GM18498 (cell line): ENCODE results near the gene MGAT5.

Experiments used
- ATAC-seq: cut with Tn5 transposase; IDR thresholded peaks from one replicate; pipeline ENCODE4 v1.9.1; 2021; ENCODE audit warnings: mild to moderate bottlenecking, moderate library complexity; ENCODE audit not compliant: unreplicated experiment

Gene MGAT5

DNA sequence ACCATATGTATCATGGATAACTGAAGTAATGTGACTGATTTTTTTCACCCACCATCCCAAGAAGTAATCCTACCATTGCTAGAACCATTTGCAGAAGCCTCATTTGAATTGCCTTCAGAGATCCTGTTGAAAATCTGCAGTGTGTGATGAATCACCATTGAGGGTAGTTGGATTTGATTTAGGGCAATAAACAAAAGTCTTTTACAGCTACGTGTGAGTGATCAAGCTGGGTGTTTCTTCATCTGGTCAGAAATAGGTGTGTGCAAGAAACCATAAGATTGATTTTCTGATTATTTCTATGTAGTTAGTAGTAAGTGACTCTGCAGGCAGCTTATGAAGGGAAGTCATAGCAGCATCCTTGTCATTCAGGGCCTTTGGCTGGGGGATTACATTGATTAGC, 159.6 kb downstream of the MGAT5 start:
- no peak for ATAC-seq

DNA sequence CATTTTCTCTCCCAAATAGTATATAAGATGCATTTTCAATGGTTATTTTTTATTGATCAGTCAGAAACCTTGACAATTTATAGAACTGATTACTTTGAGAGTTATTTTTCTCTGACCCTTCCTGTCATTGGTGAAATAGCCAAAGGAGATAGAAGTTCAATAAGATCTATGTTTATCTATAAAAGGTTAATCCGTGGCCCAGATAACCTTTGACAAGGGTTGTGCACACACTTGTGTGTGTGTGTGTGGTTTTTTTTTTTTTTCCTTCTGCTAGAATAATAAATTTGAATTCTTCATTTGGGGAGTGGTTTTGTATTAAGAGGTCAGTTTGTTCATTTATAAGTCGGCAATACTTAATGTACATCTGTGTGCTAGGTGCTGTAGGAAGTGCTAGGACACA, 160.0 kb downstream of the MGAT5 start:
- no peak for ATAC-seq

DNA sequence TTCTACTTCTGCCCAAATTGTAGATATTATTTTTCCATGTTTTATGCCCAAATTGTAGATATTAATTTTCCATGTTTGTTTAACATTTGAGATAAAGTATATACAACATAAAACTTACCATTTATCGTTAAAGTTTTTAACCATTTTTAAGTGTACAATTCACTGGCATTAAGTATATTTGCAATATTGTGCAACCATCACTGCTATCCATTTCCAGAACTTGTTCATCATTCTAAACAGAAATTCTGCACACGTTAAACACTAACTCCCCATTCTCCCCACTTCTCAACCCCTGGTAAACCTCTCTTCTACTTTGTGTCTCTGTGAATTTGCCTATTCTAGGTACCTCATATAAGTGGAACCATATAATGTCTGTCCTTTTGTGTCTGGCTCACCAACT, 162.1 kb downstream of the MGAT5 start:
- ATAC-seq, result no peak

DNA sequence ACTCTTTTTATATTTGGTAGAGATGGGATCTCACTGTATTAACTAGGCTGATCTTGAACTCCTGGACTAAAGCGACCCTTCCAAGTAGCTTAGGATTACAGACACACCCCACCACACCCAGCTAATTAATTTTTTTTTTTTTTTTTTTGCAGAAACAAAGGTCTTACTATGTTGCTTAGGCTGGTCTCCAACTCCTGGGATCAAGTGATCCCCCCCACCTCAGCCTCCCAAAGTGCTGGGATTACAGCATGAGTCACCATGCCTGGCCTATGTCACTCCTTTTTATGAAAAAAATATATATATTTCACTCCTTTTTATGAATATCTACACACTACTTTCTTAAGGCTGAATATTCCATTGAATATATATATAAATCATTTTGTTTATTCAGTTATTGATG, 162.8 kb downstream of the MGAT5 start:
- no peak for ATAC-seq

DNA sequence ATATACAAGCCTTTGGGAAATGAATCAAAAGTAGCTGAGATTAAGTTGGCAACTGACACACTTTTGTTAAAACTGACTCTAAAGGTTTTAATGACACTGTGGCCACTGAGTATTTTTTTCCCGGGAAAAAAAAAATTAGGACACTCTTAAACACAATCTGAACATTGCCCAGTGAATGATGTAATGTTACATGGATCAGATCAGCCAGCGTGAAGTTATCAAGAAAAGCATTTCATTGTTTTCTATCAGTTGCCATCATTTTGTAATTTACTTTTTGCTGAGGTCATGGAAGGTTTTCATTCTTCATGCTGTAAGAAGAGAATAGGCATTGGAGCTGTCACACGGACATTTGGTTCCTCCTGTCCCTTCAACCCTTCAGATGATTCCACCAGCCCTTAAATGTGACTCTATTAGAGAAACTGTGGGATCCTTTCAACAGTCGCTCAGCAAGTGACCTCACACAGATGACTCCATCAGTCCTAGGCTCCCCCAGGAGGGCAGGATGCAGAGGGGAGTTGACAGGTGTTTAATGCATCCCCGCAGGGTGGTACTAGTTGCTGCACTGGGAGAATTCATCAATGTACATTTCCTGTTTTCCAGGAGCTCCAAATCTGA, 164.2 kb downstream of the MGAT5 start:
- no peak for ATAC-seq

DNA sequence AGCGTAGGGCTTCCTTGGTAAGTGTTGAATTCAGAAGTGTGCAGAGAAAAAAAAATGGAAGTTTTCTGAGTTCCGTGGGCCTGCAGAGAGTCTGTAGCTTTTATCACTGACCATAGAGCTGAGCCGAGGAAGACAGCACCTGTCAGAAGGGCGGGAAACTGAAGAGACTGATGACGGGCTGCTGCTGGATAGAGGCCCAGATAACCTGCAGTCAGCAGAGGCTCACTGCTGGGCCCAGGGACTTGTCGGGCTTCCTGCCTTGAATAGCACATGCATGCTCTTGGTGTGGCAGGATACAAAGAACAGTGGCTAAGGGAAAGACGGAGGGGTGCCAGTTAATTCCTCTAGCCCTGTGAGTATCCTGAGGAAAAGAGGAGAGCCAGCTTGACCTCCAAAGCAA, 166.4 kb downstream of the MGAT5 start:
- no peak for ATAC-seq

DNA sequence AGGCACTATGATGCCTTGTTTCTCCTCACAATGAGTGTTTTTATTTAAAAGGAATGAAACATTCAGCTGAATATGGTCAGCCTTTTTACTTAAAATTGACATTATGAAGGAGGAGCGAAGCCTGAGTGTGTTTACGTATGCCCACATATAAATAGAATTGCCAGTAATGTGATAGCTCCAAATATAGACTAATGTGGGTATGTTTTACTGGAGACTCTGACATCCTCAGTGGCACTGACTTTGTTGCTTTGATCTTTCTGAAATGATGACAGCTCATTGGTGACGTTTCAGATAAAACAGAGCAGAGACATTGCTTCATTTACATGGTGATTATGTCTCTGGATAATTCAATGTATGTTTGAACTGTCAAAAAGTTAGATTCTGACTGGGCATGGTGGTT, 167.0 kb downstream of the MGAT5 start:
- no peak for ATAC-seq

DNA sequence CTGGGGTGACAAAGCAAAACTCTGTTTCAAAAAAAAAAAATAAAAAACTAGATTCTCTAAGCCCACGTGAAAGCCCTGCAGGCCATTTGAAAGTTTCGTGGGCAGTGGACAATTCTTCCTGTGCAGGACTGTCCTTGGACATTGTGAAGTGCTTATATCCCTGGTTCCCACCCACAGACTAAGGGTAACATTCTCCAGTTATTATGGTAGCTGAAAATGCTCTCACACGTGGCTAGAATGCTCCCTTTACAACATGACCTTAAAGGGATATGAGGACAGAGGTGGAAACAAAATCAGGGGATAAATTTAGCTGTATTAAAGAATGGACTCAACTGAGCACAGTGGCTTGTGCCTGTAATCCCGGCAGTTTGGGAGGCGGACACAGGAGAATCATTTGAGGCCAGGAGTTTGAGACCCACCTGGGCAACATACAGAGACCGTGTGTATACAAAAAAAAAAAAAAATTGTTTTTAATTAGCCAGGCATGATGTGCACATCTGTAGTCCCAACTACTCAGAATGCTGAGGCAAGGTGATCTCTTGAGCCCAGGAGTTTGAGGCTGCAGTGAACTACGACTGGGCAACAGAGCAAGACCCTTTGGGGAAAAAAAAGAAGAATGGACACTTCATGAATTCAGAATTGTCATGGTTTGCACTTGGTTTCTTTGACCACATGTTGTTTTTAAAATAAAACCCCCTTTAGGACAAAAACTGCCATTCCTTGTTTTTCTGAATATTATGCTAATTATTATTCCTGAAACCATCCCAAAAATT, 167.9 kb downstream of the MGAT5 start:
- ATAC-seq, result no peak

DNA sequence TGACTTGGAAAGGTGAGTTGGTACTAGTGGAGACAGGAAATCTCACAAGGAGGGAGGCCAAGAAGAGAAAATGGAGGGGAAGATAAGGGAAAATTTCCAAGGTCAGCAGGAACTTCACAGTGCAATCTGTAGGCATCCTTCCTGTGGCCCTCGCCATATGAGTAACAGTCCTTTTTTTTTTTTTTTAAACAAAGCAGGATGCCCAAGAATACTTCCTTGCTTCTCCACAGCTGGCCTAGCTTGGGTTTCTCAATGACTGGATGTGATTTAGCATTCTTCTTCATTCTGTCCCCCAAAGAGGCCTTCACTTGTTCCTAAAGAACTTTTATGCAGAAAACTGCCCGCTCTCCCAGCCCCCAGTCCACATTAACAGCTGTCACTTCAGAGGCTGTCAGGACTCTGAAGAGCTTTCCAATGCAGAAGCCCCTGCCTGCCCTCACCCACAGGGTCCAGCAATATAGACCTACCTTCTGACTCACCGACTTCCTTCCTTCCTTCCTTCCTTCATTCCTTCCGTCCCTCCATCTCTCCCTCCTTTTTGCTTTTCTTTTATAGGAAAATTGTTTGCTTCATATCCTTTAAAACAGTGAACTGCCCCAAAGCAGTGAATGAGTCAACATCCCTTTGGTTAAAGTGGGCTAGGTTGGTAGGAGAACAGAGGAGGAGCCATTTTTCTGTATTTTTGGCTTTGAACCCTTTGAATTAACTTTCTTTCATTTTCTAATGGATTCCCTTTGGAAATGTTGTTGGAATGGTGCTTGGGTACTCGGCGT, 172.0 kb downstream of the MGAT5 start:
- no peak for ATAC-seq

DNA sequence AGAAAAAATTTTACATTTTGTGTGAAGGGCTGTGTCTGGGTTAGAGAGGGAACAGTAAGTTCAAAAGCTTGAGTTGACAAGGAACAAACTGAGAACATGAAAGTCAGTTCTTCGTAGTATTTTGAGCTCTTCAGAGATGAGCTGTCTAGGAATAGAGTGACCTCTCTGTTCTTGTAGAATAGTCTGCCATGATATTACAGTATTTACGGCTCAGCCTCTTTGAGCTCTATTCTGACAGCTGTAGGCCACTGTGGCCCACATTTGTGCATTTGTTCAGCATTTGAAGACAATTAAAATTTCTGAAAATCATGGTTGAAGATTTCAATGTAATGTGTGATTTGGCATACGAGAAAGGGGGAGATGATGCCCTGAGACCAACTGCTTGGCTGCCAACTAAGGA, 172.8 kb downstream of the MGAT5 start:
- no peak for ATAC-seq

DNA sequence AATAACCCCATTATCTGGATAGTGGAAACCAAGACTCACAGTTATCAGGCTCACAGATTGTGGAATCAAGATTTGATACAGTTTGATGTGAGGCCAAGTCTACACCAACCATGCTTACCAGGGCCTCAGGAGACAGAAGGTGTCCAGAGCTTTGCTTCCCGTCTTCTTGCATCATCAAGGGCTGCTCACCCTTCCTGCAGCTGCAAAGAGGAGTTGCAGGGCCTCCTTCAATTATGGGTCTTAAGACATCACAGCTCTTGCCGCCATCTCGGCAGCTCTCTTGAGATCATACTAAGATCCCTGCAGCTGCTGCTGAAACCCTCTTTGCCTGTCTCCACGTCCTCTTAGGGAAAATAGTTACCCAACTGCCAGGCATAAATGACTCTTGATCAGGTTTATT, 176.0 kb downstream of the MGAT5 start:
- no peak for ATAC-seq

DNA sequence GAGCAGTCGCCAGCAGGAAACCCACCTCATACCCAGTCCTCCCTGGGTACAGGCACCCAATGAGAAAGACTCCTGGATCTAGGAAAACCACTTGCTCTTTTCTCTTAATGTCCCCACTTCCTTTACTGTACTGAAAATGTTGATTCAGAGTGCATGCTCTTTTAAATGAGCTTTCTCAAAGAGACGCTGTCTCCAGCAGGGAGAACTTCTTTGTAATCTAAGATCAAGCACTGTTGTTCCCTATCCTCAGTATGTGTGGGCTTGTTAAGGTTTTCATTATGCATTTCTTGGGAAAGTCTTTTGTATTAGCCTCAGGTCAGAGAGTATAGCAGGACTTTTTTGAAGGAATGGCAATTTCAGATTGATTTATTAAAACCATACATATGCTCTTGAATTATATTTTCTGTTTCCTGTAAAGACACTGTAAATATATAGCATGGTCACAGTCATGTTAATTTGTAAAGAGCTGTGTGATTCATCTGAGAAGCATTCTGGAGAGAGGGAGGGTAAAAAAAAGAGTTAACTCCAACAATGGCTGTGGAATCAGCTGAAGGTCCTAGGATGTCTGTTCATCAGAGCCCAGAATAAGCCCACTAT, 178.1 kb downstream of the MGAT5 start:
- ATAC-seq, result no peak

DNA sequence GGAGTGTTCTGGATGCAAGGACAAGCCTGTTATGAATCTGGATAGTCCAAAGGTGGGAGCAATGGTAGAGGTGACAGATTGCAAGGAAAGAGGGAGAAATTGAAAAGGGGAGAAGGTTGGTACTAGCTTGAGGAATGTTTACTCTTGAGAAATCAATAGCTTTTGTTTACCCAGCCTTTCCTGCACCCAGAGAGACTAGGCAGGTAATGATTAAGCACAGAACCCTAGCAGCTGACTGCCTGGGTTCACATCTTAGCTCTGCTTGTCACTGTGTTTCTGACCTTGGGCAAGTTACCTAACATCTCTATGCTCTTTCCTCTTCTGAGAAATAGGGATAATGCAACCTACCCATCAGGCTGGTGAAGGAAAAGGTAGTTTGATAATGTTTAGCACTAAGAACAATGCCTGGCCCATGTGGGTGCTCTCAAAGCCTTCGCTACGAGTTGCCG, 178.6 kb downstream of the MGAT5 start:
- ATAC-seq, result no peak

DNA sequence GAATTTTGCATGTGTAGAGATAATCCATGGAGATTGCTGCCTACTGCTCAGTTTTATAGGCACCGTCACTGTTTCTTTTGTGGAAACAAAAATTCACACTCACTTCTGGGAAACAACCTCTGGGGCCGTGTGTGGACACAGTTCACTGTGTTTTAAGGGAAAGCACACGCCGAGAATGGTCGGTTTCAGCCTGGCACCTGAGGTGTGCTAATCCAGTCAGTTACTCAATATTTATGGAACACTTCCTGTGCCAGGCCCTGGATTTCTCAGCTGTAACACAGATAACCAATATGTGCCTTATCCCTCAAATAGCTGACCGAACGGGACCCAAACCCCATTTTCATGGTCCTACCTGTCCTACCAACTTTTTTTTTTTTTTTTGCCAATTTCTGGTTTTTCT, 179.6 kb downstream of the MGAT5 start:
- no peak for ATAC-seq

DNA sequence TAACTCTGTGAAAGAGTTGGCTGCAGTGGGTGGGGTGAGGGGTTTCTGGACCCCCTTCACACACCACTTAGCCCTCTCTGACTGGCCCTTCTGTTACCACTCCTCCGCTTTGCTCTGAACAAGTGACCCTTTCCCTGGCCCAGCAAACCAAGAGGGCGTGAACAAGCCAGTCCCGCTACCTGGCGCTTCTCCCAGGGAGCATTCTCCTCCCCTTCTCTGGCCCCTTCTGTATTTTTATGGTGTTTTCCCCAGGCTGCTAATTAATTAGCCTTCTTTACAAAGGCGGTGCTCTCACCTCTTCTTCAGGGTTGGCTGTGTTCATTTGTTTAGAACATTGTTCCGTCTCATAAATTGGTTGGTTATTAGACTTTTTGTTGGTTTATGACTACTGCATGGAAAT, 180.1 kb downstream of the MGAT5 start:
- no peak for ATAC-seq

DNA sequence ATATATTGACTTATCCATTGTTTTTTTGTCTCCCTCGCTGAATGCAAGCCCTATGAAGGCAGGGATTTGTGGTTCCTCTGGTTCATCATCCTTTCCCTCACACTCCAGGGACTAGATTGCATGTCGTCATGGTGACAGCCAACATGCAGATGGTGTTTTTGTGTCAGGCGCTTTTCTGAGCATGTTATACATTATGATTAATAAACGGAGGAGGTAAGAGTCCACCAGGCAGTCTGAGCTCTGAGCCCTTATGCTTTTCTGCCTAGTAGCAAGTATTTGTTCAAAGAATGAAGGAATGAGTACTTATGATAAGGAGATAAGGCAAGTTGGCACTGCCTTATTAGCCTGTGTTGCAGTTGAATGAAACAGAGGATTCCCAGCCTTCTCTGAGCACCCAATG, 181.6 kb downstream of the MGAT5 start:
- no peak for ATAC-seq

DNA sequence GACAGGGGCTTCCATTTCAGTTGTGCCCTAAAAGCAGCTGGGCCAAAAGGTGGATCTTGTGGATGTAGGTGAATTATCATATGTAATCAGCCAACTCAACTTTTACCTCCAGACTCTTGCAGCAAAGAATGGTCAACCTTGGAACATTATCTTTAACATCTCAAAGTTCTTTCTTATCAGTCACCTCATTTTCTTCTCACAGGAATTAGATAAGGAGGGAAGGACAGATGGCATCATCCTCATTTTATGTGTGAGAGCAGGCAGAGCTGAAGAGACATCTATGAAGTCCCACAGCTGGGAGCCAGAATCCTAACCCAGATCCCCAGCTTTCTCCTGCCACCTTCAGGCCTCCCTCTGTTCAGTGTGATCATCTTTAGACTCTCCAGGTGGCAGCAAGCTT, 182.1 kb downstream of the MGAT5 start:
- no peak for ATAC-seq

DNA sequence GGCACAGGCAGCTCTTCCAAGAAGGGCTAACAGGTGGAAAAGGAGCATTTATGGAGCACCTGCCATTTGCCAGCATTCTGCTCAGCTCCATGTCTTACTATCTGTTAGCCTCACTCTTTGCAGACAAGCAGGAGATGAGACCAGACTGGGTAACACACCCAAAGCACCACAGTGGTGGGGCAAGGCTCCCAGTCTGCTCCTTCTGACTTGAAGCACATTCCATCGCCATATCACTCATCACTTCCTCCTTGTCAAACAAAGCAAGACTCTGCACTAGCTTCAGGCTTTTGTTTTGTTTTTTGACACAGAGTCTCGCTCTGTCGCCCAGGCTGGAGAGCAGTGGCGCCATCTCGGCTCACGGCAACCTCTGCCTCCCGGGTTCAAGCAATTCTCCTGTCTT, 182.8 kb downstream of the MGAT5 start:
- ATAC-seq, result no peak

DNA sequence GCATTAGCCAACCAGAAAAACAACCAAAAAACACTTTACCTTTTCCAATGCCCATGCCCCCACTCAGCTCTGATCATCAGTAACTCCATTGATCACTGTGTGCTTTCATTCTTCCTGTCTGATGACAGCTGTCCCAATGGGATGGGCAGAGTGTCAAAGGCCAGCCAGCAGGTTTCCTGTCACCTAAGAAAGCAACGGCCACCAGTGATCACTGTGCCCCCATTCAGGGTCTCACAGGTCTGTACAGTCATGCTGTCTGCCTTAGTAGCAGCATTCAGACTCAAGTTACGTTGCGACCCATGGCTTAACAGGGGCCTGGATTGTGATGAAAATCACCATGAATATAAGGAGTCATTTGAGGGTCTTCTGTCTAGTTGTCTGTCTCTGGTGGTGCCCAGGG, 184.5 kb downstream of the MGAT5 start:
- ATAC-seq, result no peak

DNA sequence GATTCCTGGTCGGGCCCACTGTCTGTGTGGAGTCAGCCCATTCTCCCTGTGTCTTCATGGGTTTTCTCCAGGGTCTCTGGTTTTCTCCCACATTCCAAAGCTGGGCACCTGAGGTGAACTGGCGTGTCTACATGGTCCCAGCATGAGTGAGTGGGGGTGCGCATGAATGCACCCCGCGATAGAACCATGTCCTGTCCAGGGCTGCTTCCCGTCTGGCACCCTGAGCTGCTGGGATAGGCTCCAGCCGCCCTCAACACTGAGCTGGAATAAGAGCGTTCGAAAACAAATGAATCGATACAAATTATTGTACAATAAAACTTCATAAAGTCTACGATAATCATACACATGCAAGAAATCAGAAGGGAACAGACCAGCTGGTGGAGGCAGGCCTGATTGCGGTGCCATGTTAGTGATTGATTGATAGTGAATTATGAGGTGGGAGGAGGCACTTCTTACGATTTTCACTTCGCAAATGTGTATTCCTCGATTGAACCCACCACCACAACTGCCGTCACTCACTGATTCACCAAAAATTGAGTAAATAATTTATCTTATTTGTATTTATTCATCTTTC, 186.6 kb downstream of the MGAT5 start:
- ATAC-seq, result no peak

DNA sequence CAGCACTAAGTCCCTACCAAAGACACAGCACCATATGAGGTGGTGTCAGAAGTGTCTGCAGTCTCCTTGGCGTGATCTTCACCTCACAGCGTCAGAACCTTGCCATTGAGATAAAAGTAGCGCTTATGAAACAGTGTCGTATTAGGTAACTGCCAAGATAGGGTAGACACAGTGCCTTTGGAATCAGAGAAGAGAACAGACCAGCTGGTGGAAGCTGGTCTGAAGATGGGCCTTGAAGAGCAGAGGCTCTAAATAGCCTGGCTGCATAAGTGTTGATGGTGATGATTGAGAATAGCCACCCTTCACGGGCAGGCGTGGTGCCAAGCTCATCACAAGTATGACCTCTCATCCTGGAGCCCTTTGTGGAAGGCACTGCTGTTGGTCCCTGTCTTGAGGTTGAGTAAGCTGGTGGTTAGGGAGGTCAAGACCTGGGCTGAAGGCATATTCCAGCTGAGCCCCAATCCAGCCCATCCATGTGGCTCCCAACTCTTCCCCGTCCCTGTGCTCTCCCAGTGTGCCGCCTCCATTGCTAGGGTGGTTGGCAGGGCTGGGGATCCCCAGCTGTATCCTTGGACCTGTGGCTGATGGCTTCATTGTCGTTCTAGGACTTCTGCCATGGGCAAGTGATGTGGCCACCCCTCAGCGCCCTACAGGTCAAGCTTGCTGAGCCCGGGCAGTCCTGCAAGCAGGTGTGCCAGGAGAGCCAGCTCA, 187.4 kb downstream of the MGAT5 start:
- ATAC-seq, result no peak
